Karpas-422 (cell line): Measurements from ENCODE around the gene XPR1. TPM values are rescaled to one million over a fixed set of nuclear protein-coding genes. Genes with fewer than 3 reads are reported as not detected.
A peak's percentile ranks its signal among the peaks of the same experiment; 100 is the strongest.

Source experiments
- DNase-seq: peaks from one replicate; pipeline ENCODE4 v3.0.0-alpha.2; 2015
- H2AFZ ChIP-seq: fragments of 200-600 bp; sonication (generic); 2 replicates; pipeline ENCODE4 v1.6.1; 2014; ENCODE audit warnings: antibody characterized with exemption, low read length, mixed read lengths
- H3K27ac ChIP-seq: fragments of 200-600 bp; sonication (generic); 2 replicates; pipeline ENCODE4 v1.5.1; 2014; ENCODE audit warnings: mild to moderate bottlenecking, low read length, moderate library complexity
- H3K27me3 ChIP-seq: fragments of 200-600 bp; sonication (generic); 2 replicates; pipeline ENCODE4 v1.6.1; 2014; ENCODE audit warnings: low read length, mixed read lengths
- H3K36me3 ChIP-seq: fragments of 200-600 bp; sonication (generic); 2 replicates; pipeline ENCODE4 v1.6.1; 2014; ENCODE audit warnings: low read length, mixed read lengths; ENCODE audit not compliant: insufficient read depth
- H3K4me1 ChIP-seq: fragments of 200-600 bp; sonication (generic); 2 replicates; pipeline ENCODE4 v1.6.1; 2014; ENCODE audit warnings: mild to moderate bottlenecking, low read length, mixed read lengths
- H3K4me2 ChIP-seq: fragments of 200-600 bp; sonication (generic); 2 replicates; pipeline ENCODE4 v1.6.1; 2014; ENCODE audit warnings: low read length, low read depth, mild to moderate bottlenecking; ENCODE audit not compliant: poor library complexity, severe bottlenecking
- H3K4me3 ChIP-seq: fragments of 200-600 bp; sonication (generic); 2 replicates; pipeline ENCODE4 v1.5.1; 2014; ENCODE audit warnings: mild to moderate bottlenecking, antibody characterized with exemption, low read length, mixed read lengths
- H3K79me2 ChIP-seq: fragments of 200-600 bp; sonication (generic); 2 replicates; pipeline ENCODE4 v1.6.1; 2014; ENCODE audit warnings: mild to moderate bottlenecking, low read length, mixed read lengths
- H3K9ac ChIP-seq: fragments of 200-600 bp; sonication (generic); 2 replicates; pipeline ENCODE4 v1.6.0; 2014; ENCODE audit warnings: low read length
- H3K9me2 ChIP-seq: fragments of 200-600 bp; sonication (generic), shearing (Covaris generic); replicated peaks from 2 replicates; pipeline ENCODE4 v1.6.0; 2014; ENCODE audit warnings: mild to moderate bottlenecking, low read length, moderate library complexity; ENCODE audit not compliant: insufficient read depth
- H3K9me3 ChIP-seq: fragments of 300-700, 200-600 bp; sonication (generic); 2 replicates; pipeline ENCODE4 v1.6.1; 2014; ENCODE audit warnings: low read length, mixed read lengths
- H4K20me1 ChIP-seq: fragments of 200-600 bp; sonication (generic); 2 replicates; pipeline ENCODE4 v1.6.1; 2014; ENCODE audit warnings: mild to moderate bottlenecking, antibody characterized with exemption, low read length, low read depth; ENCODE audit not compliant: insufficient read depth
- total RNA-seq: library from RNA; depleted of rRNA; stranded (reverse); fragments of >200 nt; shearing (Covaris generic); gene quantifications from 2 replicates; pipeline ENCODE4 v1.2.3, GENCODE V29; 2014; ENCODE audit warnings: low replicate concordance

The XPR1 gene
- total RNA-seq, 1 experiment from 2014 or later, result 38.3 TPM

- Histone ChIP-seq H3K27ac (no peak overlapping the region), H3K9me2 (no peaks in the 10 kb centered on the region)
Measured at GRCh38 chr1:180842491-180843275, 210.9 kb downstream of the XPR1 start.

GRCh38 chr1:180845352-180845751, 213.5 kb downstream of the XPR1 start:
- Histone ChIP-seq H3K27me3 (no peaks in the 10 kb centered on the region), H3K9me2 (no peaks in the 10 kb centered on the region), H3K27ac (no peak overlapping the region), H2AFZ (no peak overlapping the region), H3K4me1 (peaks cover 6% of the 10 kb centered on the region; the same call in 1 of the 2 replicates), H3K79me2 (no peaks in the 10 kb centered on the region), H3K4me3 (no peak overlapping the region), H3K4me2 (no peak overlapping the region), H4K20me1 (no peaks in the 10 kb centered on the region), H3K9ac (no peak overlapping the region), H3K36me3 (no peaks in the 10 kb centered on the region), H3K9me3 (no peaks in the 10 kb centered on the region)
- DNase-seq, result no peak

More at GRCh38 chr1:180842491-180843275, 210.9 kb downstream of the XPR1 start:
- Histone ChIP-seq H3K4me1 (no peaks in the 10 kb centered on the region), H4K20me1 (no peaks in the 10 kb centered on the region), H3K9ac (no peak overlapping the region), H3K36me3 (no peaks in the 10 kb centered on the region), H3K4me3 (no peak overlapping the region), H3K9me3 (no peaks in the 10 kb centered on the region), H2AFZ (no peak overlapping the region), H3K4me2 (no peak overlapping the region), H3K27me3 (no peaks in the 10 kb centered on the region), H3K79me2 (no peaks in the 10 kb centered on the region)
- no peak for DNase-seq

- no peak for DNase-seq
- Histone ChIP-seq H3K36me3 (no peaks in the 10 kb centered on the region), H4K20me1 (no peaks in the 10 kb centered on the region), H3K9ac (no peak overlapping the region), H3K4me2 (no peak overlapping the region), H3K9me2 (no peaks in the 10 kb centered on the region), H2AFZ (no peak overlapping the region), H3K4me3 (no peak overlapping the region), H3K27ac (no peak overlapping the region), H3K79me2 (no peaks in the 10 kb centered on the region), H3K4me1 (peaks cover 18% of the 10 kb centered on the region), H3K9me3 (no peaks in the 10 kb centered on the region), H3K27me3 (no peaks in the 10 kb centered on the region)
Measured at GRCh38 chr1:180848191-180848590, 216.4 kb downstream of the XPR1 start.

- H3K27me3 ChIP-seq, result no peaks in the 10 kb centered on the region
- peaks cover 18% of the 10 kb centered on the region for H3K4me1 ChIP-seq
- no peaks in the 10 kb centered on the region for H3K79me2 ChIP-seq
- H3K27ac ChIP-seq, result no peak overlapping the region
- H2AFZ ChIP-seq, result no peak overlapping the region
- no peaks in the 10 kb centered on the region for H4K20me1 ChIP-seq
- no peak overlapping the region for H3K4me2 ChIP-seq
- H3K9me2 ChIP-seq, result no peaks in the 10 kb centered on the region
- no peak overlapping the region for H3K9ac ChIP-seq
- H3K36me3 ChIP-seq, result no peaks in the 10 kb centered on the region
- no peak overlapping the region for H3K4me3 ChIP-seq
- DNase-seq, result no peak
- no peaks in the 10 kb centered on the region for H3K9me3 ChIP-seq
Measured at GRCh38 chr1:180849031-180849775, 217.4 kb downstream of the XPR1 start.

GRCh38 chr1:180851995-180852887, 220.4 kb downstream of the XPR1 start:
- H3K27ac ChIP-seq, result peak overlapping the region; percentile 45; the same call in 1 of the 2 replicates
- no peaks in the 10 kb centered on the region for H3K9me2 ChIP-seq
- peak overlapping the region; percentile 9 for H3K4me2 ChIP-seq

GRCh38 chr1:180854001-180854400, 222.2 kb downstream of the XPR1 start:
- Histone ChIP-seq H3K27me3 (no peaks in the 10 kb centered on the region), H3K36me3 (no peaks in the 10 kb centered on the region), H3K9me2 (no peaks in the 10 kb centered on the region), H3K9me3 (no peaks in the 10 kb centered on the region), H4K20me1 (no peaks in the 10 kb centered on the region), H3K79me2 (no peaks in the 10 kb centered on the region), H2AFZ (no peak overlapping the region), H3K4me3 (no peak overlapping the region), H3K9ac (no peak overlapping the region), H3K27ac (no peak overlapping the region), H3K4me2 (no peak overlapping the region), H3K4me1 (peaks cover 16% of the 10 kb centered on the region)
- no peak for DNase-seq

More at GRCh38 chr1:180851995-180852887, 220.4 kb downstream of the XPR1 start:
- H3K4me3 ChIP-seq, result no peak overlapping the region
- peaks cover 18% of the 10 kb centered on the region for H3K4me1 ChIP-seq
- no peaks in the 10 kb centered on the region for H3K9me3 ChIP-seq
- no peaks in the 10 kb centered on the region for H4K20me1 ChIP-seq
- no peak overlapping the region for H2AFZ ChIP-seq
- no peak overlapping the region for H3K9ac ChIP-seq
- H3K79me2 ChIP-seq, result no peaks in the 10 kb centered on the region
- DNase-seq, result peak; percentile 64
- H3K36me3 ChIP-seq, result no peaks in the 10 kb centered on the region
- H3K27me3 ChIP-seq, result no peaks in the 10 kb centered on the region

- no peak overlapping the region for H3K4me2 ChIP-seq
- H3K4me1 ChIP-seq, result peaks cover 13% of the 10 kb centered on the region
- no peak overlapping the region for H3K27ac ChIP-seq
- no peaks in the 10 kb centered on the region for H3K9me3 ChIP-seq
- H3K4me3 ChIP-seq, result no peak overlapping the region
- no peaks in the 10 kb centered on the region for H3K9me2 ChIP-seq
- H2AFZ ChIP-seq, result no peak overlapping the region
- no peaks in the 10 kb centered on the region for H3K36me3 ChIP-seq
- no peaks in the 10 kb centered on the region for H3K27me3 ChIP-seq
- no peaks in the 10 kb centered on the region for H3K79me2 ChIP-seq
- no peak overlapping the region for H3K9ac ChIP-seq
- DNase-seq, result no peak
- H4K20me1 ChIP-seq, result no peaks in the 10 kb centered on the region
Measured at GRCh38 chr1:180854456-180854855, 222.6 kb downstream of the XPR1 start.
